Uterus (tissue), 4 donors: Measurements from ENCODE around the gene KNL1. TPM values are rescaled to one million over a fixed set of nuclear protein-coding genes. Genes with fewer than 3 reads are reported as not detected.

ENCODE experiments used
- DNase-seq, 2 donors: peaks; one replicate each; pipeline ENCODE4 v3.0.0-alpha.2; 2019 to 2020
- H3K27ac ChIP-seq, 2 donors: fragments of 200-600 bp; sonication (generic); 1 replicate in 1 of 2; 2 replicates in 1 of 2; pipeline ENCODE4 v1.5.1; 2016 to 2018
- H3K27me3 ChIP-seq, 2 donors: fragments of 200-600 bp; sonication (generic); one replicate each; pipeline ENCODE4 v1.5.1; 2018 to 2019; ENCODE audit warnings: control low read depth in 1 of 2
- H3K36me3 ChIP-seq, 2 donors: fragments of 200-600 bp; sonication (generic); one replicate each; pipeline ENCODE4 v1.5.1; 2019; ENCODE audit warnings: control low read depth in 1 of 2
- H3K4me1 ChIP-seq, 2 donors: fragments of 200-600 bp; sonication (generic); one replicate each; pipeline ENCODE4 v1.5.1; 2018 to 2019; ENCODE audit warnings: control low read depth in 1 of 2
- H3K4me3 ChIP-seq, 2 donors: fragments of 200-600 bp; sonication (generic); 1 replicate in 1 of 2; 2 replicates in 1 of 2; pipeline ENCODE4 v1.5.1; 2018 to 2019; ENCODE audit warnings: mild to moderate bottlenecking in 1 of 2
- H3K9me3 ChIP-seq, 2 donors: fragments of 200-600 bp; sonication (generic); one replicate each; pipeline ENCODE4 v1.5.1; 2019; ENCODE audit warnings: control low read depth in 1 of 2
- POLR2A ChIP-seq, 2 donors: fragments of 450-650 bp; IDR thresholded peaks; one replicate each; pipeline ENCODE4 v1.6.1; 2016; ENCODE audit warnings: antibody characterized with exemption in 2 of 2, mild to moderate bottlenecking in 1 of 2, moderate library complexity in 1 of 2
- intact Hi-C: fragments of 100-400 bp; cut with DNase I; formaldehyde crosslinking; loops from one replicate; pipeline ENCODE4 v1.15.1; 2023; ENCODE audit warnings: low total_unique reads
- total RNA-seq, 4 donors: library from RNA; depleted of rRNA in 3 of 4; stranded (reverse); fragments of >200 nt in 3 of 4; gene quantifications; one replicate each; pipeline versions ENCODE4 v1.1.0 to v1.2.4, GENCODE V29; 2014 to 2023
- TF ChIP-seq, protein P1 (sequence below), 4 experiments: fragments of 200-600 bp in 2 of 4; fragments of 450-650 bp in 2 of 4; sonication (generic) in 2 of 4; IDR thresholded peaks; one replicate each; pipeline ENCODE4 v1.5.1; 2016 to 2019; ENCODE audit warnings: antibody characterized with exemption in 4 of 4, mild to moderate bottlenecking in 2 of 4, moderate library complexity in 1 of 4
- donor health status: DM: yes; HTN: yes; CAD: no.

The KNL1 gene
- total RNA-seq, 4 donors from 2014 or later = 0.26 to 33.5 (median 0.55) TPM; not detected in 1

DNA sequence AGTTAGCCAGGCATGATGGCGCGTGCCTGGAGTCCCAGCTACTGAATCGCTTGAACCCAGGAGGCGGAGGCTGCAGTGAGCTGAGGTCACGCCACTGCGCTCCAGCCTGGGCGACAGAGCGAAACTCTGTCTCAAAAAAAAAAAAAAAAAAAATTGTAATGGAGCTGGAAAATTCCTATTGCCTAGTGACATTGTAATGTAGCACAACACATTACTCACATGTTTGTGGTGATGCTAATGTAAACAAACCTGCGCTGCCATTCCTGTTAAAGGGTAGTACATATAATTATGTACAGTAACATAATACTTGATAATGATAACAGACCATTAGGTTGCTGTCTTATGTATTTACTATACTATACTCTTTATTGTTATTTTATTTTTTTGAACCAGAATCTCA, 39.1 kb downstream of the KNL1 start:
- H3K27ac ChIP-seq = no peak overlapping the region
- intact Hi-C loops = no loop called here
- no peak for DNase-seq
- TF ChIP-seq, protein P1, sequence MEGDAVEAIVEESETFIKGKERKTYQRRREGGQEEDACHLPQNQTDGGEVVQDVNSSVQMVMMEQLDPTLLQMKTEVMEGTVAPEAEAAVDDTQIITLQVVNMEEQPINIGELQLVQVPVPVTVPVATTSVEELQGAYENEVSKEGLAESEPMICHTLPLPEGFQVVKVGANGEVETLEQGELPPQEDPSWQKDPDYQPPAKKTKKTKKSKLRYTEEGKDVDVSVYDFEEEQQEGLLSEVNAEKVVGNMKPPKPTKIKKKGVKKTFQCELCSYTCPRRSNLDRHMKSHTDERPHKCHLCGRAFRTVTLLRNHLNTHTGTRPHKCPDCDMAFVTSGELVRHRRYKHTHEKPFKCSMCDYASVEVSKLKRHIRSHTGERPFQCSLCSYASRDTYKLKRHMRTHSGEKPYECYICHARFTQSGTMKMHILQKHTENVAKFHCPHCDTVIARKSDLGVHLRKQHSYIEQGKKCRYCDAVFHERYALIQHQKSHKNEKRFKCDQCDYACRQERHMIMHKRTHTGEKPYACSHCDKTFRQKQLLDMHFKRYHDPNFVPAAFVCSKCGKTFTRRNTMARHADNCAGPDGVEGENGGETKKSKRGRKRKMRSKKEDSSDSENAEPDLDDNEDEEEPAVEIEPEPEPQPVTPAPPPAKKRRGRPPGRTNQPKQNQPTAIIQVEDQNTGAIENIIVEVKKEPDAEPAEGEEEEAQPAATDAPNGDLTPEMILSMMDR (IDR thresholded peaks at IDR 0.05) = no peak
- TF ChIP-seq POLR2A (IDR thresholded peaks at IDR 0.05) = no peak
- no peaks in the 10 kb centered on the region for H3K9me3 ChIP-seq
- H3K27me3 ChIP-seq = no peaks in the 10 kb centered on the region
- no peaks in the 10 kb centered on the region for H3K36me3 ChIP-seq
- H3K4me1 ChIP-seq = no peaks in the 10 kb centered on the region
- H3K4me3 ChIP-seq = no peak overlapping the region

GRCh38 chr15:40637221-40637745, 43.2 kb downstream of the KNL1 start:
- H3K27me3 ChIP-seq = no peaks in the 10 kb centered on the region
- no peak for DNase-seq
- no peak overlapping the region for H3K4me3 ChIP-seq
- H3K36me3 ChIP-seq = no peaks in the 10 kb centered on the region
- H3K9me3 ChIP-seq = no peaks in the 10 kb centered on the region
- intact Hi-C loops = no loop called here
- no peaks in the 10 kb centered on the region for H3K4me1 ChIP-seq
- H3K27ac ChIP-seq = no peak overlapping the region
- TF ChIP-seq POLR2A (IDR thresholded peaks at IDR 0.05) = no peak
- TF ChIP-seq, protein P1 (IDR thresholded peaks at IDR 0.05) = no peak

- Histone ChIP-seq H3K36me3 (no peaks in the 10 kb centered on the region), H3K27ac (no peak overlapping the region), H3K4me1 (no peaks in the 10 kb centered on the region), H3K9me3 (no peaks in the 10 kb centered on the region), H3K27me3 (no peaks in the 10 kb centered on the region), H3K4me3 (no peak overlapping the region)
- intact Hi-C loops = no loop called here
- no peak for TF ChIP-seq POLR2A (IDR thresholded peaks at IDR 0.05)
- TF ChIP-seq, protein P1 (IDR thresholded peaks at IDR 0.05) = no peak
- no peak for DNase-seq
Observed at GRCh38 chr15:40639677-40640076, 45.6 kb downstream of the KNL1 start.

DNA sequence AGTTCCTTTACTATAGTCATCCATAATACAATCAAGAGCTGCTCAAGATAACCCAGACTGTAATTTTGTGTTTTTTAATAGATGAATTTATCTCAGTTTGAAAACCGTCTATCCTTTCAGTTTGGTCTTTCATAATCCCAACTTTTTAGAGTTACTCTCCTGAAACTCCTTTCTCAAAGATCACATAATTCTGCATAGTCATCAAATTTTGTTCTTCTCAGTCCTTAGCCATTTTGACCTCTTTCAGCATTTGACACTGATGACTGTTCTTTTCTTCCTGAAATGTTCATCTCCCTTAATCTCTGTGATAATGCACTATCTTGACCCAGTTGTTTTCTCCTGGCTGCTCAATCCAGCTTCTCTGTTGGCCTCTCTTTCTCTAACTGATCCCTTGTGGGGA, 53.5 kb downstream of the KNL1 start:
- TF ChIP-seq, protein P1 (IDR thresholded peaks at IDR 0.05) = no peak
- no peak for TF ChIP-seq POLR2A (IDR thresholded peaks at IDR 0.05)
- H3K36me3 ChIP-seq = no peaks in the 10 kb centered on the region
- intact Hi-C loops = no loop called here
- H3K4me1 ChIP-seq = no peaks in the 10 kb centered on the region
- no peaks in the 10 kb centered on the region for H3K9me3 ChIP-seq
- no peaks in the 10 kb centered on the region for H3K27me3 ChIP-seq
- no peak for DNase-seq
- no peak overlapping the region for H3K27ac ChIP-seq
- no peak overlapping the region for H3K4me3 ChIP-seq

DNA sequence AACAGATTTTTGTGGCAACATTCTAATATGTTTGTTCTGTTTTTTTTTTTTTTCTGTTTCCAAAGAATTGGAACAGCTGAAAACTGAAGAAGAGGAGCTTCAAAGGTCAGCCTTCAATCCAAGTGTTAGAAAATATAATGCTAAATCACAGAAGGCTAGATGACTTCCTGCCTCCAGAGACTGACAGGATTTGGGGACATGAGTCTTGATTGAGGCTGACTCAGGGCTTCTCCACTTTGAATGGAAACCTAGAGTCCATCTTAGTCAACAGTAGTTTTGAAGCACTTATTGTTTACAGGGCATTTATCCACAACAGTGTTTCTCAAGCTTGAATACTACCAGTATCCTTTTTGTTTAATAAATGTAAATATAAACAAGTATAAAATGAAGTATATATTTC, 56.4 kb downstream of the KNL1 start:
- no peak overlapping the region for H3K4me3 ChIP-seq
- H3K4me1 ChIP-seq = no peaks in the 10 kb centered on the region
- H3K36me3 ChIP-seq = no peaks in the 10 kb centered on the region
- H3K27ac ChIP-seq = no peak overlapping the region
- no peaks in the 10 kb centered on the region for H3K9me3 ChIP-seq
- intact Hi-C loops = no loop called here
- TF ChIP-seq, protein P1 (IDR thresholded peaks at IDR 0.05) = no peak
- no peaks in the 10 kb centered on the region for H3K27me3 ChIP-seq
- DNase-seq = no peak
